ENCODE measurements around the gene LRIF1.

LRIF1 gene

GRCh38 chr1:110915804-110916203, 47.9 kb downstream of the LRIF1 start:
- TF ChIP-seq HDGF (IDR thresholded peaks at IDR 0.05; ENCODE audit: borderline replicate concordance) (no peak), SP1 (IDR thresholded peaks at IDR 0.05) (no peak), TARDBP (IDR thresholded peaks at IDR 0.05) (no peak), CTBP1 (IDR thresholded peaks at IDR 0.05; ENCODE audit: borderline replicate concordance) (no peak), SUZ12 (IDR thresholded peaks at IDR 0.05) (no peak), ELF4 (IDR thresholded peaks at IDR 0.05) (no peak), ARNT (IDR thresholded peaks at IDR 0.05) (no peak), BHLHE40 (IDR thresholded peaks at IDR 0.05; ENCODE audit: borderline replicate concordance) (no peak), FOXK2 (IDR thresholded peaks at IDR 0.05) (no peak), PKNOX1 (IDR thresholded peaks at IDR 0.05) (no peak)
- POLR2A ChIA-PET = no interaction called here
- no peak for DNase-seq (ENCODE audit: extremely low spot score)
- CTCF ChIA-PET = no interaction called here

DNA sequence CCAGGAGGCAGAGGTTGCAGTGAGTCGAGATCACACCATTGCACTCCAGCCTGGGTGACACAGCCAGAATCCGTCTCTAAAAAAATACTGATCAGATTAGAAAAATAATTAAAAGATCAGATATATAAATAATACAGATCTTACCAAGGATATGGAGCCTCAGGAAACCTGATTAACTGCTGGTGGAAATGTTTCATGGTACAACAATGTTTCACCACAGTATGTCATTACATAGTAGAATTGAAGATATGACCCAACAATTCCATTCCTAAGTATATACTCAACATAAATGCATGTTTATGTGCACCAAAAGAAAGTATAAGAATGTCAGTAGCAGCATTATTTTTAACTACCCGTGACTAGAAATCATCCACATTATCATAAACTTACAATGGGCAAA, 49.0 kb downstream of the LRIF1 start:
- CTCF ChIA-PET = no interaction called here
- POLR2A ChIA-PET = no interaction called here
- DNase-seq (ENCODE audit: extremely low spot score) = no peak
- TF ChIP-seq NFRKB (IDR thresholded peaks at IDR 0.05) = no peak

DNA sequence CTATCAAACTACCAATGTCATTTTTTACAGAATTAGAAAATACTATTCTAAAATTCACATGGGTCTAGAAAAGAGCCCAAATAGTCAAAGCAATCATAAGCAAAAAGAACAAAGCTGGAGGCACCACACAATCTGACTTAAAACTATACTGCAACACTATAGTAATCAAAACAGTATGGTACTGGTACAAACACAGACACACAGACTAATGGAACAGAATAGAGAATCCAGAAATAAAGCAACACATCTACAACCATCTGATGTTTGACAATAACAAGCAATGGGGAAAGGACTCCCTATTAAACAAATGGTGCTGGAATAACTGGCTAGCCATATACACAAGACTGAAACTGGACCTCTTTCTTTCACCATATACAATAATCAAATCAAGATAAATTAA, 50.9 kb downstream of the LRIF1 start:
- CTCF ChIA-PET = no interaction called here
- TF ChIP-seq ARNT (IDR thresholded peaks at IDR 0.05) (no peak), L3MBTL2 (conservative IDR thresholded peaks at IDR 0.05) (no peak), FOXA1 (IDR thresholded peaks at IDR 0.05) (no peak), CTBP1 (IDR thresholded peaks at IDR 0.05; ENCODE audit: borderline replicate concordance) (no peak), SP1 (IDR thresholded peaks at IDR 0.05) (no peak), HDGF (IDR thresholded peaks at IDR 0.05; ENCODE audit: borderline replicate concordance) (no peak), SUZ12 (IDR thresholded peaks at IDR 0.05) (no peak), FOXM1 (IDR thresholded peaks at IDR 0.05; ENCODE audit: borderline replicate concordance) (no peak)

GRCh38 chr1:110903853-110904500, 59.7 kb downstream of the LRIF1 start:
- POLR2A ChIA-PET = no interaction called here
- no peak for DNase-seq (ENCODE audit: extremely low spot score)
- TF ChIP-seq L3MBTL2 (conservative IDR thresholded peaks at IDR 0.05) (no peak), LEF1 (IDR thresholded peaks at IDR 0.05; ENCODE audit: borderline replicate concordance) (no peak), NFRKB (IDR thresholded peaks at IDR 0.05) (no peak), SP1 (IDR thresholded peaks at IDR 0.05) (no peak), ARNT (IDR thresholded peaks at IDR 0.05) (no peak), SUZ12 (IDR thresholded peaks at IDR 0.05) (no peak), BHLHE40 (IDR thresholded peaks at IDR 0.05; ENCODE audit: borderline replicate concordance) (no peak), CTBP1 (IDR thresholded peaks at IDR 0.05; ENCODE audit: borderline replicate concordance) (no peak), FOXK2 (IDR thresholded peaks at IDR 0.05) (no peak), PKNOX1 (IDR thresholded peaks at IDR 0.05) (no peak), ZNF384 (IDR thresholded peaks at IDR 0.05) (no peak), FOXA1 (IDR thresholded peaks at IDR 0.05) (no peak), TARDBP (IDR thresholded peaks at IDR 0.05) (no peak), HDGF (IDR thresholded peaks at IDR 0.05; ENCODE audit: borderline replicate concordance) (no peak), FOXM1 (IDR thresholded peaks at IDR 0.05; ENCODE audit: borderline replicate concordance) (no peak), ELF4 (IDR thresholded peaks at IDR 0.05) (no peak)
- CTCF ChIA-PET = no interaction called here

More for the DNA sequence above, 50.9 kb downstream of the LRIF1 start:
- no peak for DNase-seq (ENCODE audit: extremely low spot score)
- POLR2A ChIA-PET = no interaction called here

- ChIA-PET CTCF (no interaction called here), POLR2A (no interaction called here)
- no peak for DNase-seq (ENCODE audit: extremely low spot score)
- TF ChIP-seq CTBP1 (IDR thresholded peaks at IDR 0.05; ENCODE audit: borderline replicate concordance) (no peak), HDGF (IDR thresholded peaks at IDR 0.05; ENCODE audit: borderline replicate concordance) (no peak), ELF4 (IDR thresholded peaks at IDR 0.05) (no peak), FOXA1 (IDR thresholded peaks at IDR 0.05) (no peak), FOXK2 (IDR thresholded peaks at IDR 0.05) (no peak), NFRKB (IDR thresholded peaks at IDR 0.05) (no peak)
These were observed 60.8 kb downstream of the LRIF1 start for GRCh38 chr1:110902820-110903463.

GRCh38 chr1:110899458-110899843, 64.3 kb downstream of the LRIF1 start:
- POLR2A ChIA-PET = no interaction called here
- CTCF ChIA-PET = no interaction called here
- no peak for TF ChIP-seq FOXM1 (IDR thresholded peaks at IDR 0.05; ENCODE audit: borderline replicate concordance)
- TF ChIP-seq CTBP1 (IDR thresholded peaks at IDR 0.05; ENCODE audit: borderline replicate concordance) = no peak
- no peak for TF ChIP-seq BHLHE40 (IDR thresholded peaks at IDR 0.05; ENCODE audit: borderline replicate concordance)
- no peak for TF ChIP-seq FOXA1 (IDR thresholded peaks at IDR 0.05)
- TF ChIP-seq SUZ12 (IDR thresholded peaks at IDR 0.05) = no peak
- no peak for TF ChIP-seq ZNF384 (IDR thresholded peaks at IDR 0.05)
- TF ChIP-seq L3MBTL2 (conservative IDR thresholded peaks at IDR 0.05) = no peak
- no peak for TF ChIP-seq HDGF (IDR thresholded peaks at IDR 0.05; ENCODE audit: borderline replicate concordance)
- TF ChIP-seq TARDBP (IDR thresholded peaks at IDR 0.05) = no peak
- no peak for TF ChIP-seq ELF4 (IDR thresholded peaks at IDR 0.05)
- TF ChIP-seq PKNOX1 (IDR thresholded peaks at IDR 0.05) = no peak
- TF ChIP-seq NFRKB (IDR thresholded peaks at IDR 0.05) = no peak
- no peak for DNase-seq (ENCODE audit: extremely low spot score)
